Stimulated activated CD4-positive, alpha-beta T cell treated with anti-CD3 and anti-CD28 coated beads, TNF-alpha, amount 100 ng/mL, for 48 hours (primary cell): ENCODE data around the gene ASIC1.
"Not testable (repeated sequence)": the region's sequence is repeated elsewhere in the genome, so short reads cannot be mapped to it uniquely, and the experiment has no call there.

Experiments used
- DNase-seq, 3 donors: peaks; one replicate each; pipeline ENCODE4 v3.0.0-alpha.2; 2020; ENCODE audit warnings: low read depth in 3 of 3

The ASIC1 gene

DNA sequence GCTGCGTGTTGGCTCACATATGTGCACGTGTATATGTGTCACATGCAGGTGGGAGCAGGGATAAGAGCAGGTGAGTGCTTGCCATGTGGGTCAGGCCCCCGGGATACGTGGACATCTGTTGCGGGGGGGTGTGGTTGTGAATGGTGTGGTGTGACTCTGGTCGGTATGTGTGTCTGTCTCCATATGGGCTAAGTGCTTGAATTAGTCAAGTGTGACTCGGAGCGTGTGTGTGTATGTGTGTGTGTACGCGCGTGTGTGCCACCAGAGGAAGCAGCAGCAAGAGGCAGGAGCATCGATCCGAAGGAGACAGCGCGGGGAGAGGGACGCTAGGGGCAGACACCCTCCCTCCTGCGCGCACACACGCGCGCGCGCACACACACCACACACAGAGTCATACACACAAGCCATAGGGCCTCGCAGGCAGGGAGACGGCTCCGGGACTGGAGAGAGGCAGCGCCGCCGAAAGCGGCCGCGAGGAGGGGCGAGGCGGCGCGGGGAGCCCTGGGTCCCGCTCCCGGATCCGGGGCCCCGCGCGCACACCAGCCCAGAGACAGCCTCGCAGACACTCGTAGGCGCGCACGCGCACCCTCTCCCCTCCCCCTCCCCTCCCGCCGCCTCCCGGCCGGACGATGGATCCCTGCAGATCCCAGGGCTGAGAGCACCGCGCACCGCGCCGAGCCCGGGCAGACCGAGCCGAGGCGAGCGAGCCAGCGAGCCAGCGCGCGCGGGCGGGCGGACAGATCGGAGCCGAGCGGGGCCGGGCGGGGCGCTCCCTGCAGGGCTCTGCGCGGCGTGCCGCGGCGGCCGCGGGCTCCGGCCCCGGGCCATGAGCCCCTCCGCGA is at the start of gene ASIC1:
Gene ASIC1 (plus strand): TSS at position 597 of the 842 bp plus-strand sequence. CDS start 1,171 bp downstream, outside the sequence.
- DNase-seq = peak; percentile 26 to 38 (median 27)

DNA sequence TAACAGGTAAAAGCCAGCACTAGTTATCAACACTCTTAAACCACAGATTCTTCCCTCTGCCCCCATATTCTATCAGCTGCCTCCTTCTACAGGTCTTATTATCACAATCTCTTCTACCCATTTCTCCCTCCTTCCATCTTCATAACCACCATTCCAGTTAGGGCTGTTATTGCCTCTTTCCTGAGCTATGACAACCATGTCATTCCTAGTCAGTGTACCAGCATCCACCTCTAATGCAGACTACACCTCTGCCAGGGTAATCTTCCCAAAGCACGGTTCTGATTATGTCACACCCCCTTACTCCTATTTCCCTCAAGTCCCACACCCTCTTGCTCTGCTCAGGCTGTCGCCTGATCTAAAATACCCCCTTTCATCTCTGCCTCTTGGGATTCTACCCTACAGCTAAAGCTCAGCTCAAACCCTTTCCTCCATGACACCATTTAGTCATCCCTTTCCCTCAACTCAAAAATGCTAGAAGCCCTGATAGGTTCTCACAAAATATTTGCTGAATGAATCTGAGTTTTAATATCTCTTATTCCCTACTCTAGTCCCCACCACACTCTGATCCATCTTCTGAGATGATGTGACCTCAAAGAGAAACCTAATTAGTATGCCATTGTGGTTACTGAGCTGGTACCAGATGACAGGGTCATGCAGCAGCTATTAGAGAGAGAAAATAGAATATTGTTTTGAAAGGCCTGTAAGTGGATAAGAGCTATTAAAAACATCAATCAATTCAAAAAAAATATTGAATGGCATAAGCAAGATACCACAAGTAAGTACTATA is 43.8 kb upstream of the ASIC1 start:
- no peak for DNase-seq

DNA sequence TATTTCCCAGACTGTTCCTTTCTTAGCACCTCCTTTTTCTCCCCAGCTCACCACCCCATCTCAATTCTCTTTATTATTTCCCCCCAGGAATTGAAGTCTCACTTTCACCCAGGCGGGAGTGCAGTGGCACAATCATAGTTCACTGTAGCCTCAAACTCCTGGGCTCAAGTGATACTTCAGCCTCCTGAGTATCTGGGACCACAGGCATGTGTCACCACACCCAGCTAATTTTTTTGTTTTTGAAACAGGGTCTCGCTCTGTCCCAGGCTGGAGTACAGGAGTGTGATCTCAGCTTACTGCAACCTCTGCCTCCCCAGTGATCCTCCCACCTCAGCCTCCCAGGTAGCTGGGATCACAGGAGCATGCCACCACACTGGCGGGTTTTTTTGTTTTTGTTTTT is 43.1 kb upstream of the ASIC1 start:
- no peak for DNase-seq

DNA sequence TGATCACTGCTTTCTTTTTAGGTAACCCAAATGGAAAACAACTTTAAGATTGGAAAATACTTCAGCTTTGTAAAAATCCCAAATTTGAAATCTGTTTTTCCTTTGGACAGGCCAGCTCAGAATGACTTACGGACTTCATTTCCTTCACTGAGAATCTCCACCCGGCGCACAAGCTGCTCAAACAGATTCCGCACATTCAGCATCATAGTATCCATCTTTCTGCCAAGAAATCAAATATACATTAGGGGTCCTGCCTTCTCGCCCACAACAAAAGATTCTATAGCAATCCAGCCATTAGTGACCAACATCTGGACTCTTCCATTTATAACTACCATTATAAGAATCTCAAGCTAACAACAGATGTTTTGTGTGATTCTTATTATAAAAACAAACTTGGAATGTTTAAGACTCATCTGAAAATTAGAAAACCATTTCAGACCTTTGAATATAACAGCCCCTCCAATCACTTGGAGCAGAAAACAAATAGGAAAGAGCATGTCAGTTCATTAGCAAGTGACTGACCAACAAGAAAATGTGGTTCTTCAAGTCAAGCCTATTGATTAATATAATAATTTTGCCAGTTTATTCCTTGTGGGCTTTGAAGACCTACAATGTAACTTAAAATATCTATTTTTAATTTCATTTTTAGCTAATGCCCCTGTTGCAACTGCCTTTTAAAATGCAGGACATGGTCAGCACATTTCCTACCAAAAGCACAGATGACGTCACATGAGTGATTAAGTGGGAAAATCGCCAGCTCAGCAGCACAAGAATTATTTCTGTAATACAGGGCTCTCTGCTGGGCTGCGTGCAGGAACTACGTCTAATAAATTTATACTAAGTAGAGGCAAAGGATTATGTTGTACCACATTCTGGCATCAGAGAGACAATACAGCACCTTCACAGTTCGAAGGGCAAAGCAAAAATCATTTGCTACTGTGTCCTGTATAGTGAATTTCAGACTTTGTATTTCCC is 40.6 kb upstream of the ASIC1 start:
- no peak for DNase-seq

DNA sequence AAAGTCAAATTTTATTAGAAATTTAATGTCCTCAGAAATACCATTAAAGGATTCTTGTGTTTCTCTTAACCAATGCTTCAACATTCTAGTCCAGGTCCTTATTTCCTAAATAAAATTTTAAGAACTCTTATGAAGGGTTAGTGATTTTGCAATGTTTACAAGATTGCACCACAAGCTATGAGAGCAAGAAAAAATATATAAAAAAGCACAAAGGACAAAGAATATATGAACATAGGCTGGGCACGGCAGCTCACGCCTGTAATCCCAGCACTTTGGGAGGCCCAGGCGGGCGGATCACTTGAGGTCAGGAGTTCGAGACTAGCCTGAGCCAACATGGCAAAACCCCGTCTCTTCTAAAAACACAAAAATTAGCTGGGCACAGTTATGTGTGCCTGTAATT is 39.8 kb upstream of the ASIC1 start:
- no peak for DNase-seq

DNA sequence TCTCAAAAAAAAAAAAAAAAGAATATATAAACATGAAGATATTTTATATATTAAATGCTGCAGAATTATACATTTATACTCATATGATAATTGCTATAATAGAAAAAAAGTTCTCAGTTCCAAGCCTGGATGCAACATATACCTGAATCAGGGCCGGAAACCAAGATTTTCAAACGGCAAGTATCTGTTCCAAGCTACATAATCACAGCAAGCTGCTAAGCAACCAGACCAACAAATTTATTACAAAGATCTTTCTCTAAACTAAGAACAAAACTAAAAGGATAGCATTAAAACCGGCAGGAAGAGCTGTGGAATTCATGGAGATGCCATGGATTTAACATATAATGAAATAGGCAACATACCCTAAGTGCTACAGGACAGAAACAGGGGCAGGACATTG is 39.2 kb upstream of the ASIC1 start:
- DNase-seq = no peak

DNA sequence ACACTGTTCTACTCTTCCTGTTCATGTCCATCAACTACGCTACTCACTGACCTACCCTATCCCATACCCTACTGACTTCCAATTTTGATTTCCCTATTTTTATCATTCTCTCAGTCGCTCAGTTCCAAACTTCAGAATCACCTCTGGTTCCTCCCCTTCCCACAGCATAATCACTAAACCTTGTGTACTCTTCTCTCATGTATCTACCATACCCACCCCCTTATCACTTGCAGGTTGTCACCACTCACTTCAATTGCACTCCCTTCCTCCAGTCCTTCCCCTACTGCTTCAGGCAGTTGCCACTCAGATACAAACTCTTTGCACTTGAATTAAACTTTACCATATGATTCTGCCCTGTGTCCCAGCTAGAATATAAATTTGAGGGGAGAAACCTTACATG is 38.4 kb upstream of the ASIC1 start:
- no peak for DNase-seq

DNA sequence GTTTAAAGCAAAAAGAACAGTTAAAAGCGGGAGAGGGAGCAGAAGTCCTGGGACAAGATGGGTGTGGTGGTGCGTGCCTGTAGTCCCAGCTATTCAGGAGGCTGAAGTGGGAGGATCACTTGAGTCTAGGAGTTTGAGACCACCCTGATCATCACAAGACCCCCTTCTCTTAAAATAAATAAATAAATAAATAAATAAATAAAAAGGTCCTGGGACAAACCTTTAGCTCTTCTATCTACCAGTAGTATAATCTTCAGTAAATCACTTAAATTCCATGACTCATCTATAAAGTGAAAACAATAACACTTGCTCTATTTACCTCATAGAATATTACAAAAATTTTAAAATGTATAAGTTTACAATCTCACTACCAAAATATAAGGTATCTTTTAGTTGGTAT is 37.9 kb upstream of the ASIC1 start:
- no peak for DNase-seq

DNA sequence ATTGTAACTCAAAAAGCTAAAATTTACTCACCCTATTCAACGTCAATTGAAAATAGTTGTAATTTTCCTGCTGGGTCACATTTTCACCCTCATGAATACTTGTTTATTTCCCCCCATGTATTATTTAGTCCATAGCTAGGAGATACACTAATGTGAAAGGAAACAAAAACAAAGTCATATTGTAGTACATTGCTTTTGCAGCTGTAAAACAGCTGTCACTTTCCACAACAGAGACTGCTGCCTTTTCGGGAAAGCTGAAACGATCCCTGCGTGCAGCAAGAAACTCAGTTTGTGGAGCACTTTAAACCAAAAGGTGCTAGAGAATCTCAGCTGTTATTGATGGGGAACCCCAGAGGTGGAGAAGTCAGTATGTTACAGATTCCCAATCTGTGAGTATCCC is 36.4 kb upstream of the ASIC1 start:
- no peak for DNase-seq

DNA sequence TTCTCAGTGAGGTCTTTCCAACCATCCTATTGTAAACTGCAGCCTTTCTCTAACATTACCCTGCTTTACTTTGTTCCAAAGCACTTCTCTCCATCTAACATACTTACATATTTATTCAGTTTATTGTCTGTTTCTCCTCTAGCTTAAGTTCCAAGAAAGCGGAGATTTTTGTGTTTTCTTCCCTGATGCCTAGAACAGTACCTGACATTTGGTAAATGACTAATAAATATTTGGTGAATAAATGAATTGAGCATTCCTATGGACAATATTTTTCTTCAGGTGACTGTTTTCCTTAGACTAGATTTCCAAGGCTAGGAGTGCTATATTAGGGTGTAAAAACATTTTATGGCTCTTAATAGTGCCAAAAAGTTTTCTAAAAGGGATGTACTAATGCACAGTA is 34.5 kb upstream of the ASIC1 start:
- no peak for DNase-seq

DNA sequence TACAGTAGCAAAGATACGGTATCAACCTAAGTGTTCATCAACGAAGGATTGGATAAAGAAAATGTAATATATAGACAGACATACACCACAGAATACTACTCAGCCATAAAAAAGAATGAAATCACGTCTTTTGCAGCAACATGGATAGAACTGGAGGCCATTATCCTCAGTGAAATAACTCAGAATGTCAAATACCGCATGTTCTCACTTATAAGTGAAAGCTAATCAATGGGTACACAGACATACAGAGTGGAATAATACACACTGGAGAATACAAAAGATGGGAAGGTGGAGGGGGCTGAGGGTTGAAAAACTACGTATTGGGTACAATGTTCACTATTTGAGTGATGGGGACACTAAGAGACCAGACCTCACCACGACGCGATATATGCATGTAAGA is 33.2 kb upstream of the ASIC1 start:
- no peak for DNase-seq

DNA sequence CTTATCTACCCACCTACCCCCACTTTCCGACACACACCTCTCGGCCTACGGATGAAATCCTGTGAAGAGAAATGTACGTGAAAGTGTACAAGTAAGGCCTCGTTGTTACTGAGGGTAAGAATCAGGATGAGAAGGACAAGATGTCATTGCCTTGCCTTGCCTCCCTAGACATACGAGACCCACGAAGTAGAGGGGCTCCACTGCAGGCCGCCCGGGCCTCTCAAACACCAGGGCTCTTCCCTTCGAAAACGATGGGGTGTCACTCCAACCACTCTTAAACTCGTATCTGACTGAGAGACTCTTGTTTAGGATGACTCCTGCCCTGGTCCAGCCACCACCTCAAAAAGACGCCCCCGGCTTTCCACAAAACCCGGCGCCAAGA is 32.6 kb upstream of the ASIC1 start:
- DNase-seq = peak in 1 of 3 donors; percentile 9

DNA sequence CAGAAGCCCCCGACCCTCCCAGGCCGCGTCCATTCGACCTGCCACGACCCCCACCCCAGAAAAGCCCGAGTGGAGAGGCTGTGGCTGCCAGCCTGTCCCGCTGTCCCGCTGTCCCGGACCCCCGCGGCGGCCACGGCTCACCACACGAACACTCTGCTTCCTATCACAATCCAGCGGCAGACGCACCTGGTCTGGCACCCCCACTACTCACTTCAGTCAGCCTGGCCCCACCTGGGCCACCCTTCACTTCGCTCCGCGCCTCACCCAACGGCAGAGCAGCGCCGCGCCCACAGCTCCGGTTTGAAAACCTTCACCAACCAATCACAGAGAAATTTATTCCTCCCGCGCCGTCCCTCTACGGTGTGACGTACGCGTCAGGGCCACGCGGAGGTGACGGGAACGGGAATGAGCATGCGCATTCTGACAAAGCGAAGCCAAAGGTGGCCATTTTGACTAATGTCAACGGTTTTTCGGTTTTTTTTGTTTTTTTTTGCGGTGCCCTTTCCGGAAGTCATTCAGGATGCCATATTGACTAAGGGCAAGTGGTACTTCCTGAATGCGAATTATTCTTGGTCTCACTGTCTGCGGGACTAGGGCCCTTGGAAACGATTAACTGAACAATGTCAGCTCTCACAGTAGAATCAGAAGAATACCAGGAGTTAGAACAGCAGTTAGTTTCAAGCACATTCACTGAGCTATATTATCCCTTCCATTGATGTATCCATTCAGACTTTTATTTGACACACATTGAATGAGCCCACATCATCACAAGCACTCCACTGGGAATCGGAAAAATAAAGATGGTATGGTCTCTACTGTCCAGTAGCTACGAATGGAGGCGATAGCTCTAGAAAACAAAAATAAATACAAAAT is 32.0 kb upstream of the ASIC1 start, which contains the start of gene RACGAP1:
Gene RACGAP1 (minus strand): TSS at position 308 of the 873 bp plus-strand sequence. CDS start 8,779 bp downstream, outside the sequence.
- DNase-seq = peak; percentile 89 to 95 (median 92)

DNA sequence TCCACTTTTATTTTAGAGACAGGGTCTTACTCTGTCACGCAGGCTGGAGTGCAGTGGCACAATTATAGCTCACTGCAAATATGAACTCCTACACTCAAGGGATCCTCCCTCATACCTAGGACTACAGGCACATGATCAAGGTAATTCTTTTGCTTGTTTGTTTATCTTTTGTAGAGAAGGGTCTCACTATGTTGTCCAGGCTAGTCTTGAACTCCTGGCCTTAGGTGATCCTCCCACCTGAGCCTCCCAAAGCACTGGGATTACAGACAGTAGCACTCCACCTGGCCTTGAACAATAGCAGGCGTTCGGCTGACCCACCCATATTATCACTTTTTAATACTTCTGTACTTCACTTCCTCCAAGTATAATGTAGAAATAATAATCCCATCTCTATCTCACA is 30.7 kb upstream of the ASIC1 start:
- no peak for DNase-seq

DNA sequence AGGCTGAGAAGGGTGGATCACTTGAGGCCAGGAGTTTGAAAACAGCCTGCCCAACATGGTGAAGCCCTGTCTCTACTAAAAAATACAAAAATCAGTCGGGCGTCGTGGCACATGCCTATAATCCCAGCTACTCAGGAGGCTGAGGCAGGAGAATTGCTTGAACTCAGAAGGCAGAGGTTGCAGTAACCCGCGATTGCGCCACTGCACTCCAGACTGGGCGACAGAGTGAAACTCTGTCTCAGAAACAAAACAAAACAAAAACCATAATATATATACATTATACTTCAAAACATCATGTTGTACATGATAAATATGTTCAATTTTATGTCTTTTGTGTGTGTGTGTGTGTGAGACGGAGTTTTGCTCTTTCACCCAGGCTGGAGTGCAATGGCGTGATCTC is 26.9 kb upstream of the ASIC1 start:
- DNase-seq = not testable (repeated sequence)

DNA sequence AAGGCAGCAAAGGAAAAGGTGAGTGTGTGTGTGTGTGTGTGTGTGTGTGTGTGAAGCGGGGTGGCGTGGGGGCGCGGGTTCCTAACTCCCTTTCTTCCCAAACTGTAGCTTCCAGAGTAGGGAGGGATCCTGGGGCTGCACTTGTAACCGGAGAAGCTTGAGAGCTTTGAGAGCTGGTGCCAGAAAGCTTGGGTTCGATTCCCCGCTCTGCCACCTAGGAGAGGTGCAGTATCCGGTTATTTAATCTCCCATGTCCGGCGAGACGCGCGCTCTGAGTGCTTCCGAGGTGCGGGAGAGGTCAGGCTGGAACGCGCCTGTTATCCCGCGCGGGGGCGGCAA is 24.9 kb upstream of the ASIC1 start:
- no peak for DNase-seq

DNA sequence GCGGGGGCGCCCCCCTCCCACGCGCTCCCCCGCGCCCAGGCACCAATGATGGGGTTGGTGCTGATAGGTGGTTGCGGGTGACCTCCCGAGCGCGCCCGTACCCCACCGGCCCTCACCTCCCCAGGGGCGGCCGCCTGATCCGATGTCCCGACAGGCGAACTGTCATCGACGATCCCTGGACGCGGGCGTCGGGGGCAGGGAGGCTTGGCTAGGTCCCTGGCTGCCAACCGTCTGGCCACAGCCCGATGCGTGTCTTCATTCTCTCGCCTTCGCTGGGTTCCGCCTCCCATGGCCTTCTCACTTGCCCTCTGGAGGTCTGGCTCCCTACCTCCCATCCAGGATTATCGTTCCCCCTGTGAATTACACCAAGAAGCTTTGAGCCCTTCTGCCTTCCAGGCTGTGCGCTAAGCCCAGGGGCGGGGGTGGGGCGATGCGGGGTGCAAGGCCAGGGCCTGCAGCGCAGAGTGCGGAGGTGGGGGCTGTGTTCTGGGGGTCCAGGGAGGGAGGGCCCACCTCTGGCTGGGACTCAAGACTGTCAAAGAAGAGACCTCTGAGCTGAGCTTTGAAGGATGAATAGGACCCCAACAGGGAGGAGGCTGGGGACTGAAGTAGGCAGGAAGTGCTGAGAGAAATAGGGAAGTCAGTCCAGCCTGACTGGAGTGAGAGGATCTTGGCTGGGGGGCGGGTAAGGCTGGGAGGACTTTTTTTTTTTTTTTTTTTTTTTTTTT is 24.4 kb upstream of the ASIC1 start:
- no peak for DNase-seq

DNA sequence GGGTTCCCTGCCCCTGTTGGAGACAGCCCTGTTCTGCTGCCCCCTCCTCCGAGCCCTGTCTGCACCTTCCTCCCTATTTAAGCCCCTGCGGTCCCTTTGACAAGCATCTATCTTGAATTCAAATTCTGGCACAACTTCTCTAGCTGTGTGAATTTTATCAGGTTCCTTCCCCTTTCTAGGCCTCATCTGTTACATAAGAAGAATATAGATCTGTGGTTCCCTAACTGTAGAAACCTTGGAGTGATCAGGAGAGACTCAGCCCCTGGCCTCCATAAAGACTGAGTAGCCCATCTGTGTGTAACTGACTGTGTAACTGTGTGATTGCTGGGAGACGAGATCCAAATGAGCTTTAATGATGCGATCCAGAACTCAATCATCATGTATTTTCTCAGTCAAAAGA is 19.1 kb upstream of the ASIC1 start:
- no peak for DNase-seq

DNA sequence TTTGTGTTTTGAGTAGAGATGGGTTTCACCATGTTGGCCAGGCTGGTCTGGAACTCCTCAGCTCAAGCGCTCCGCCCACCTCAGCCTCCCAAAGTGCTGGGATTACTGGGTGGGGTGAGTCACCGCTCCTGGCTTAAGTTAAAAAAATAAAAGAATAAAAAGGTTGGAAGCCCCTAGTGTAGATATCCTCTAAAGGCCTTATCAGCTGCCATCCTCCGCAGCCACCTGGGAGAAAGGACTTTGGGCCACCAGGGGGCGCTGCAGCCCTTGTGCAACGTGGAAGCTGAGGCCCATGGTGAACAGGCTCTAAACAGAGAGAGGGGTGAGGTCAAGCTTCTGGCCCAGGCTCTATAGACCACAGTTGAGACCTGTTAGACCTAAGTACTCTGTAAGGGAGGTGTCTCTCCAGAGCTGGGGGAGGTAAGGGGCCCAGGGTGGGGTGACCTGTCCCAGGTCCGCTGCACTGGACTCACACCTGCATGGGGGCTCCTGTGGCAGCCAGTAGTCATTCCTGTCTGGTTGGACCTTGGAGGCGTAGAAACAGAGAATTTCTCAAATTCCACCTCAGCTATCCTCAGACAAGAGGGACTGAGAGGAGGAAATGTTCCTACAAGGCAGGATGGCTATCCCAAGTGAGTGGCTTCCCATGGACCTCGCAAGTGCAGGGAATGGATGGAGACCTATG is 18.1 kb upstream of the ASIC1 start:
- DNase-seq = peak; percentile 76 to 90 (median 83)

DNA sequence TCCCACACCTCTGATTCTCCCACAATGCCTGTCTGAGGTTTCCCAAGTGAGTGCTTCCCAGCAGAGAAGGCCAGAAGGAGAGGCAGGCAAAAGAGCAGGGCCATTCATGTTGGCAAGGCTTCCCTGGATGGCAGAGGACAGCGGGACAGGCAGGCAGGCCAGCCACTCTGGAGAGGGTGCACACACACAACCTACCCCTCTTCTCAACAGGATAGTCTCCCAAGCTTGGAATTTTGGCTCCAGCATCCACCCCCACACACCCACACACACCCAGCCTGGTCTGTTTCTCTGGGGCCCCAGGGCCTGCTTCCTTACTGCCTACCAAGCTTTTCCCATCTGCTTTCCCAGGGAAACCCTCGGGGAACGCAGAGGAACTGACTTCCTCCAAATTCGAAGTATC is 16.7 kb upstream of the ASIC1 start:
- DNase-seq = no peak
